Measurements from ENCODE around the gene COPS7B. TPM values are rescaled to one million over a fixed set of nuclear protein-coding genes. Genes with fewer than 3 reads are reported as not detected.

COPS7B gene
- total RNA-seq, 2 donors from 2014 or later = 18.3 to 33.3 TPM

DNA sequence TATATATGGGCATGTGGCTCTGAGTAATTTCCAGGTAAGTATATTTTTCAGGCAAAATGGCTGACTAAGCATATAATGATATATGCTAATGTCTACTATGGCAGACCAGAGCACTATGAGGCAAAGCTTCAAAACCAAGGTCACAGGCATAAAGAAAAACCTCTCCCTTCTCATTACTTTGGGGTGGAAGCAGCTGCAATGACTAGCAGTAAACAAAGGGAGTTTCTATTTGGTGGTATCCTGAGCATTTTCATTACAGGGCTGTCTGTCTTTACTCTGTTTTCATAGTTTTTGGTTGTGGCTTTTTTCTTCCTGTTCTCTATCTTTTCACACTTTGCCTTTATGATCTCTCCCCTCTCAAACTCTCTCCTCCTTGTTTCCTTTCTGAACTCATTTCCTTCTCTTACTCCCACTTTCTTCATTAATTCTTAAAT, 20.7 kb upstream of the COPS7B start:
- Histone ChIP-seq H3K27me3 (no peaks in the 10 kb centered on the region), H3K4me1 (no peaks in the 10 kb centered on the region), H3K4me3 (no peak overlapping the region), H3K36me3 (no peaks in the 10 kb centered on the region), H3K9ac (ENCODE audit: low read depth in 2 of 2, low read length in 2 of 2) (no peak overlapping the region), H3K27ac (no peak overlapping the region), H3K9me3 (no peaks in the 10 kb centered on the region)
- DNase-seq = no peak
- intact Hi-C loops (cut with DNase I) = no loop called here
- TF ChIP-seq, protein P1, sequence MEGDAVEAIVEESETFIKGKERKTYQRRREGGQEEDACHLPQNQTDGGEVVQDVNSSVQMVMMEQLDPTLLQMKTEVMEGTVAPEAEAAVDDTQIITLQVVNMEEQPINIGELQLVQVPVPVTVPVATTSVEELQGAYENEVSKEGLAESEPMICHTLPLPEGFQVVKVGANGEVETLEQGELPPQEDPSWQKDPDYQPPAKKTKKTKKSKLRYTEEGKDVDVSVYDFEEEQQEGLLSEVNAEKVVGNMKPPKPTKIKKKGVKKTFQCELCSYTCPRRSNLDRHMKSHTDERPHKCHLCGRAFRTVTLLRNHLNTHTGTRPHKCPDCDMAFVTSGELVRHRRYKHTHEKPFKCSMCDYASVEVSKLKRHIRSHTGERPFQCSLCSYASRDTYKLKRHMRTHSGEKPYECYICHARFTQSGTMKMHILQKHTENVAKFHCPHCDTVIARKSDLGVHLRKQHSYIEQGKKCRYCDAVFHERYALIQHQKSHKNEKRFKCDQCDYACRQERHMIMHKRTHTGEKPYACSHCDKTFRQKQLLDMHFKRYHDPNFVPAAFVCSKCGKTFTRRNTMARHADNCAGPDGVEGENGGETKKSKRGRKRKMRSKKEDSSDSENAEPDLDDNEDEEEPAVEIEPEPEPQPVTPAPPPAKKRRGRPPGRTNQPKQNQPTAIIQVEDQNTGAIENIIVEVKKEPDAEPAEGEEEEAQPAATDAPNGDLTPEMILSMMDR (IDR thresholded peaks at IDR 0.05) = no peak

DNA sequence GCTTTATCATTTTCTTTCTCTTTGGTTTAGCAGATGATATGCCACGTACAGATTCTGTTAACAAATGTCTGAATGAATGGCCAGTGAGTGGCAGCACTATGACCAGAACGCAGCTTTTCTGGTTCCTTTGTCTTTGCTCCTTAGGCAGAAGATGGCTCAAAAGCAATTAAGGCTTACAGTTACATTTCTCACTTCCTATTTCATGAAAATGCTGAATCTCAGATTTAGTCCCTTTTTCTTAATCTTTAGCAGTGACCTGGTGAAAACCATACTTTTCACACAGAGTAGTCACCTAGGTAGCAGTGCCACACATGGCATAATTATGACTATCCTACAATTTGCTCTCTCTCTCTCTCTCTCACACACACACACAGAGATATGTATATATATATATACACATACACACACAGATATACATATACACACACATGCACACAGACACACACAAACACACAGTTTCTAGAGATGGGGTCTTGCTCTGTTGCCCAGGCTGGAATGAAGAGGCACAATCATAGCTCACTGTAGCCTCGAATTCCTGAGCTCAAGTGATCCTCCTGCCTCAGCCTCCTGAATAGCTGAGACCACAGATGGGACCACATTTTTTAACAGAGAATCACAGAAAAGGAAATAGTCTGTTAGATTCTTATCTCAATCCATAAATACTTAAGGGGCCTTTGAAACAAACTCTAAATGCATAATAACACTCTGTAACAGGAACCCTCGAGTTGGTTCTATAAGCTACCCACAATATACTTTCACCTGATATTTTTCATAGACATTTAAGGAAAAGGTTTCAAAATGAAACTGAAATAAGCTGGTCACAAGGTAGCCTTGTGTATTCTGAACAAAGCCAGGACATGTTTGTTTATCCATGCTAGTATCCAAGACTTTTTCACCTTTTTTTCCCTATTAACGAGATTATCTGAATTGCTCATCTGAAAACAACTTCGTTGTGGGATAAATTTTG, 16.8 kb upstream of the COPS7B start:
- Histone ChIP-seq H3K27ac (no peak overlapping the region), H3K27me3 (no peaks in the 10 kb centered on the region), H3K4me1 (no peaks in the 10 kb centered on the region), H3K9me3 (no peaks in the 10 kb centered on the region), H3K9ac (ENCODE audit: low read depth in 2 of 2, low read length in 2 of 2) (no peak overlapping the region), H3K36me3 (no peaks in the 10 kb centered on the region), H3K4me3 (no peak overlapping the region)
- intact Hi-C loops (cut with DNase I) = no loop called here
- TF ChIP-seq, protein P1 (IDR thresholded peaks at IDR 0.05) = no peak
- DNase-seq = no peak

DNA sequence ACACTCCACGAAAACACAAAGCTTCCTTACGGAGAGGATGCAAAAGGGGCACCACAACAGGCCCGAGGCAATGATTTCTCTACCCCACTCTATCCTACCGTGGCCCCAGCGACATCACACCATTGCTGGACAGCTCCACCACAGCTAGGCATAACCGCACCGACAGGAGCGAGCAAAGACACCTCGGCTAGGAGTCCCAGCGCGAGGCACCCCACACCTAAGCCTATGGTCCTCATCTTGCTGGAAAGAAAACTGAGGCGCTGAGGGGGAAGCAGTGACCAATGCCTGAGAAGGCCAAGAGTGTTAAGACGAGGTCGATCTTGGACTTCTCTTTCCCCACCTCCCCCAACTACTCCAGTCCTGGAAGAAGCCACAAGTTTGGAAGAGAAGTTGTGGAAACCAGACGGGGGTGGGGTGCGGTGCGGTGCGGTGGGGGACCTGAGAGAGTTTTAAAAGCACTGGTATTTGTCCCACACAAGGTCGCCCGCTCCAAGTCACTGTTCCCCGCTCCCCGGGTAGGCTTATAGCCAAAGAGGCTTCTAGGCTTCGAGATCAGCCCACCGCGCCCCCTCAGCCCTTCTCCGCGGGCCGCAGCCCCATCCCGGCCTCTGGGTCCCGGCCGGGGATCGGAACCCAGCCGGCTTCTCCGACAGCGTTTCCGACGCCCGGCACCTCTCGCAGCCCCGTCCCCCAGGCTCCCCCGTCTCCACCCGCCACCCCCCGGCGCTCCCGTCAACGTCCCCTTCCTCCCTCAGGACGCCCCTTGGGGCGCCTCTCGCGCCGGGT, 5.9 kb upstream of the COPS7B start:
- intact Hi-C loops (cut with DNase I) = loop anchor here (10.0 kb wide), 1 partner anchor 176 kb away; no protein-coding TSS in a partner anchor
- Histone ChIP-seq H3K27me3 (no peaks in the 10 kb centered on the region), H3K4me3 (peak overlapping the region; percentile 91), H3K4me1 (peaks cover 5% of the 10 kb centered on the region), H3K27ac (peak overlapping the region; percentile 84), H3K9ac (ENCODE audit: low read depth in 2 of 2, low read length in 2 of 2) (peak overlapping the region; percentile 89 to 95), H3K9me3 (no peaks in the 10 kb centered on the region), H3K36me3 (no peaks in the 10 kb centered on the region)
- TF ChIP-seq, protein P1 (IDR thresholded peaks at IDR 0.05) = no peak
- DNase-seq = peak; percentile 27

DNA sequence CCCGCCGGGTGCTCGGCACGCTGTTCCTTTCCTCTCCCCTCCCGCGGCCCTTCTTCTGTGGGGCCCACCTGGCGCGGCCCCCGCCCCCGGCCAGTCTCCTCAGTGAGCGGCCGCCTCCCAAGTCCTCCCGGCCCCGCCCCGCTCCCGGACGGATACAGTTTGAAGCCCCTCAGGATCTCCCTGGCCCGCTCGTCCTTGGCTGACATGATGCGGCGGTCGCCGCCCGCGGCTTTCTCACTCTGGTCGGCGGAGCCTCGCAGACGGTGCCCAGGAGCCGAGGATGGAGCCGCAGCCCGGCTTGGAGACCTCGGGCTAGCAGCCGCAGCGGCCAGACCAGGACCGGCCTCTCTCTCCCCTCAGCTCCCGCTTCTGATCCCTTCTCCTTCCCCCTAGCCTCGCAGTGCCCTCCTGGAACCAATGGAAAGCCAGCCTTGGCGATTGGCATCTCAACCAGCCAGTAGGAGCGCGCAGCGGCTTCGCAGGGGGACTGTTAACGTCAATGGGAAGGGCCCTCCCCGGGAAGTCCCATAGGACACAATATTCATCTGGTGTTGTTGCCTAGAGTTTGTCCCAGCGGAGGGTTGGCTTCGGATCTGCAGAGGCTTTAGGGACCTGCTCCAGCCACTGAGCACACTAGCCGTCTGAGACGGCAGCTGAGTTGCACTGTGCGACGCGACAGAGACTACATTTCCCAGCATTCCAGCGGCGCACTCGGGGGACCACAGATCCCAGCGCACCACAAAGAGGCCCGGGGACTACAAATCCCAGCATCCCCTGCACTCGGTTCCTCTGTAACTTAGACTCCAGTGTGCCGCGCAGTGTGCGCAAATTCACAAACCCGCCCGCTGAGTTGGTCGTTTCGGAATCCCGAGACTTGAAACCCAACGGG, 5.1 kb upstream of the COPS7B start, which contains the start of gene PDE6D:
TSS of gene PDE6D (minus strand) at position 374 of the 889 bp plus-strand sequence. CDS start at position 206, 168 bp downstream.
- Histone ChIP-seq H3K27ac (peak within 1 kb of the TSS; percentile 84), H3K9me3 (no peaks in the 10 kb centered on the region), H3K27me3 (no peaks in the 10 kb centered on the region), H3K4me3 (peak within 1 kb of the TSS; percentile 91), H3K4me1 (peaks cover 10% of the 10 kb centered on the region), H3K9ac (ENCODE audit: low read depth in 2 of 2, low read length in 2 of 2) (peak within 1 kb of the TSS; percentile 89 to 95), H3K36me3 (no peaks in the 10 kb centered on the region)
- TF ChIP-seq, protein P1 (IDR thresholded peaks at IDR 0.05) = no peak
- intact Hi-C loops (cut with DNase I) = loop anchor here (10.0 kb wide), 1 partner anchor 176 kb away; no protein-coding TSS in a partner anchor
- peak; percentile 100 for DNase-seq

Data from colonic mucosa (tissue), 4 donors.